GM06990 (cell line): ENCODE results near the gene PTCH2.

Source experiments
- DNase-seq: peaks from one replicate; pipeline ENCODE4 v3.0.0-alpha.2; 2011; ENCODE audit not compliant: insufficient read length; ENCODE audit errors: extremely low read depth
- H3K27me3 ChIP-seq: replicated peaks from 2 replicates; pipeline ENCODE4 v1.6.0; 2011; ENCODE audit warnings: low read length; ENCODE audit not compliant: control insufficient read depth, insufficient read depth
- H3K36me3 ChIP-seq: 2 replicates; pipeline ENCODE4 v1.5.1; 2011; ENCODE audit warnings: low read length; ENCODE audit not compliant: control insufficient read depth, insufficient read depth
- H3K4me3 ChIP-seq: replicated peaks from 2 replicates; pipeline ENCODE4 v1.5.1; 2011; ENCODE audit warnings: low read depth, mild to moderate bottlenecking, control low read depth, low read length
- CTCF ChIP-seq: IDR thresholded peaks from 2 replicates; pipeline ENCODE4 v1.5.1; 2011; ENCODE audit warnings: low read length, control low read depth, mild to moderate bottlenecking, inconsistent platforms; ENCODE audit not compliant: insufficient read depth, poor library complexity, severe bottlenecking

The PTCH2 gene

GRCh38 chr1:44806704-44807363 is 36.2 kb downstream of the PTCH2 start, which contains the start of gene DYNLT4:
Gene DYNLT4, minus strand, starts transcription at chr1:44807351. Its CDS starts 683 bp downstream, at chr1:44806668.
- H3K4me3 ChIP-seq = no peak within 1 kb of the TSS
- no peaks in the 10 kb centered on the region for H3K27me3 ChIP-seq
- peaks cover 30% of the 10 kb centered on the region for H3K36me3 ChIP-seq
- no peak for TF ChIP-seq CTCF
- DNase-seq = no peak

- no peaks in the 10 kb centered on the region for H3K27me3 ChIP-seq
- peaks cover 30% of the 10 kb centered on the region for H3K36me3 ChIP-seq
- TF ChIP-seq CTCF = no peak
- no peak for DNase-seq
- H3K4me3 ChIP-seq = no peak overlapping the region
These were observed 36.9 kb downstream of the PTCH2 start for GRCh38 chr1:44806025-44806703.

- no peak for DNase-seq
- H3K4me3 ChIP-seq = no peak overlapping the region
- H3K36me3 ChIP-seq = peaks cover 30% of the 10 kb centered on the region
- no peak for TF ChIP-seq CTCF
- H3K27me3 ChIP-seq = no peaks in the 10 kb centered on the region
These were observed 37.6 kb downstream of the PTCH2 start for GRCh38 chr1:44805311-44806024.

- no peak for TF ChIP-seq CTCF
- H3K36me3 ChIP-seq = peaks cover 30% of the 10 kb centered on the region
- H3K4me3 ChIP-seq = no peak overlapping the region
These were observed 39.5 kb downstream of the PTCH2 start for GRCh38 chr1:44803312-44804095.

GRCh38 chr1:44803062-44803311 is 40.1 kb downstream of the PTCH2 start:
- peaks cover 30% of the 10 kb centered on the region for H3K36me3 ChIP-seq
- no peak for TF ChIP-seq CTCF
- no peak overlapping the region for H3K4me3 ChIP-seq
- no peaks in the 10 kb centered on the region for H3K27me3 ChIP-seq
- no peak for DNase-seq

More at GRCh38 chr1:44803312-44804095, 39.5 kb downstream of the PTCH2 start:
- no peaks in the 10 kb centered on the region for H3K27me3 ChIP-seq
- no peak for DNase-seq
